ENCODE data around the gene KRT15.

Gene KRT15

GRCh38 chr17:41551365-41551764, 32.7 kb upstream of the KRT15 start:
- no peak for TF ChIP-seq CTCF (conservative IDR thresholded peaks at IDR 0.05; ENCODE audit: control insufficient read depth, insufficient read depth, low read depth, low read length)
- no peak overlapping the region for H3K4me3 ChIP-seq (ENCODE audit: control insufficient read depth, low read depth, low read length)
- DNase-seq (ENCODE audit: low read depth), result peak; percentile 35

GRCh38 chr17:41549596-41550039, 30.9 kb upstream of the KRT15 start:
- TF ChIP-seq CTCF (conservative IDR thresholded peaks at IDR 0.05; ENCODE audit: control insufficient read depth, insufficient read depth, low read depth, low read length), result no peak
- no peak overlapping the region for H3K4me3 ChIP-seq (ENCODE audit: control insufficient read depth, low read depth, low read length)
- peak; percentile 18 for DNase-seq (ENCODE audit: low read depth)

GRCh38 chr17:41548844-41549595, 30.3 kb upstream of the KRT15 start:
- H3K4me3 ChIP-seq (ENCODE audit: control insufficient read depth, low read depth, low read length), result no peak overlapping the region
- DNase-seq (ENCODE audit: low read depth), result peak; percentile 85
- TF ChIP-seq CTCF (conservative IDR thresholded peaks at IDR 0.05; ENCODE audit: control insufficient read depth, insufficient read depth, low read depth, low read length), result peak; percentile 87

GRCh38 chr17:41547921-41548843, 29.5 kb upstream of the KRT15 start:
- no peak for TF ChIP-seq CTCF (conservative IDR thresholded peaks at IDR 0.05; ENCODE audit: control insufficient read depth, insufficient read depth, low read depth, low read length)
- DNase-seq (ENCODE audit: low read depth), result peak; percentile 98
- H3K4me3 ChIP-seq (ENCODE audit: control insufficient read depth, low read depth, low read length), result no peak overlapping the region

- TF ChIP-seq CTCF (conservative IDR thresholded peaks at IDR 0.05; ENCODE audit: control insufficient read depth, insufficient read depth, low read depth, low read length), result no peak
- no peak overlapping the region for H3K4me3 ChIP-seq (ENCODE audit: control insufficient read depth, low read depth, low read length)
- no peak for DNase-seq (ENCODE audit: low read depth)
Measured at GRCh38 chr17:41547378-41547841, 28.7 kb upstream of the KRT15 start.

- DNase-seq (ENCODE audit: low read depth), result no peak
- no peak overlapping the region for H3K4me3 ChIP-seq (ENCODE audit: control insufficient read depth, low read depth, low read length)
- no peak for TF ChIP-seq CTCF (conservative IDR thresholded peaks at IDR 0.05; ENCODE audit: control insufficient read depth, insufficient read depth, low read depth, low read length)
Measured at GRCh38 chr17:41546819-41547218, 28.1 kb upstream of the KRT15 start.

All from fibroblast of mammary gland (primary cell).